ENCODE measurements around the gene PAX2. TPM values are rescaled to one million over a fixed set of nuclear protein-coding genes. Genes with fewer than 3 reads are reported as not detected.
A peak's percentile ranks its signal among the peaks of the same experiment; 100 is the strongest.

PAX2 gene
- total and polyA plus RNA-seq, 2 of the 13 experiments (the other 11 are each of a cell fraction or from before 2014, with no cell fraction given): not detected

DNA sequence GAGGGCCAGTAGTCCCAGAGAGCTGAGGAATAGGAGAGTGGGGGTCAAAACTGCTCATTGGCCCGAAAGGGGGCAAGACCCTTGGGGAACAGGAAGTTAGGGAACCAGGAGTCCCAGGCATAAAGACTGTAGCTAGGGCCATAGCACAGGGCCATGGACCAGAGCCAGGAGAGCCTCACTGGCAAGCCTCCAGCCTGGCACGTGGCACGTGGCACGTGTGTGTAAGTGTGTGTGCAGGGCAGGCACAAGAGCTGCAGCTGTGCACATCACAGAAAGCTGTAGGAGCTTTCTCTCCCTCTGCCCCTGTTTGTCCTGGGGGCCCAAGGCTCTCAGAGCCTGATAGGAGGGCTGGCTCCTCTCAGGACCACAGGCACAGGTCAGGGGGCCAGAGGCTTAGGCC is 119.6 kb downstream of the PAX2 start:
- Histone ChIP-seq H3K4me1 (ENCODE audit: insufficient read depth, low read length) (peaks cover 24% of the 10 kb centered on the region), H2AFZ (ENCODE audit: low read length) (no peak overlapping the region), H3K4me2 (ENCODE audit: low read depth, low read length) (no peak overlapping the region; the same call in 1 of the 2 replicates), H3K9ac (ENCODE audit: insufficient read depth, low read depth, low read length) (no peak overlapping the region), H4K20me1 (ENCODE audit: insufficient read depth, low read length) (no peaks in the 10 kb centered on the region), H3K27ac (ENCODE audit: extremely low read length, insufficient read depth, low read length) (no peak overlapping the region), H3K4me3 (replicated peaks in 1 of 3; ENCODE audit: insufficient read depth in 1 of 3, low read depth in 2 of 3, low read length in 3 of 3) (no peak overlapping the region), H3K9me3 (ENCODE audit: low read length) (no peaks in the 10 kb centered on the region), H3K36me3 (replicated peaks in 1 of 2; ENCODE audit: control insufficient read depth in 1 of 2, insufficient read depth in 2 of 2, low read length in 2 of 2) (no peaks in the 10 kb centered on the region), H3K27me3 (ENCODE audit: control insufficient read depth in 1 of 2, insufficient read depth in 2 of 2, low read length in 2 of 2) (peaks cover 6 to 69% of the 10 kb centered on the region in 2 experiments; a peak in 3 of 5 replicates), H3K79me2 (ENCODE audit: insufficient read depth, low read length) (no peaks in the 10 kb centered on the region)
- 18% methylated on average over 1 of the region's 4 CpGs for WGBS (ENCODE audit: low lambda C conversion rate)
- in situ Hi-C loops (cut with HindIII; ENCODE audit: extremely low pct_ligation_motif_present, low pct_unique_long_range_greater_than_20kb): no loop called here
- intact Hi-C loops (cut with micrococcal nuclease; ENCODE audit: unreplicated experiment): no loop called here
- POLR2A ChIA-PET: no interaction called here
- no TSS peak for BruUV-seq (replicated peaks)
- no peak for FAIRE-seq
- TF ChIP-seq, protein P1, sequence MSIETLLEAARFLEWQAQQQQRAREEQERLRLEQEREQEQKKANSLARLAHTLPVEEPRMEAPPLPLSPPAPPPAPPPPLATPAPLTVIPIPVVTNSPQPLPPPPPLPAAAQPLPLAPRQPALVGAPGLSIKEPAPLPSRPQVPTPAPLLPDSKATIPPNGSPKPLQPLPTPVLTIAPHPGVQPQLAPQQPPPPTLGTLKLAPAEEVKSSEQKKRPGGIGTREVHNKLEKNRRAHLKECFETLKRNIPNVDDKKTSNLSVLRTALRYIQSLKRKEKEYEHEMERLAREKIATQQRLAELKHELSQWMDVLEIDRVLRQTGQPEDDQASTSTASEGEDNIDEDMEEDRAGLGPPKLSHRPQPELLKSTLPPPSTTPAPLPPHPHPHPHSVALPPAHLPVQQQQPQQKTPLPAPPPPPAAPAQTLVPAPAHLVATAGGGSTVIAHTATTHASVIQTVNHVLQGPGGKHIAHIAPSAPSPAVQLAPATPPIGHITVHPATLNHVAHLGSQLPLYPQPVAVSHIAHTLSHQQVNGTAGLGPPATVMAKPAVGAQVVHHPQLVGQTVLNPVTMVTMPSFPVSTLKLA (IDR thresholded peaks at IDR 0.05): peak; percentile 61
- TF ChIP-seq ZNF562 (CRISPR knock-in tag; IDR thresholded peaks at IDR 0.05; ENCODE audit: borderline replicate concordance): no peak
- TF ChIP-seq BHLHE40 (IDR thresholded peaks at IDR 0.05; ENCODE audit: low read length): peak; percentile 90
- CTCF ChIA-PET (ENCODE audit: low intra/inter-chr PET ratio, low total read pairs): no interaction called here
- DNase-seq (ENCODE audit: low spot score): no peak
- ATAC-seq: peak; percentile 15; the same call in 2 of the 3 replicates

DNA sequence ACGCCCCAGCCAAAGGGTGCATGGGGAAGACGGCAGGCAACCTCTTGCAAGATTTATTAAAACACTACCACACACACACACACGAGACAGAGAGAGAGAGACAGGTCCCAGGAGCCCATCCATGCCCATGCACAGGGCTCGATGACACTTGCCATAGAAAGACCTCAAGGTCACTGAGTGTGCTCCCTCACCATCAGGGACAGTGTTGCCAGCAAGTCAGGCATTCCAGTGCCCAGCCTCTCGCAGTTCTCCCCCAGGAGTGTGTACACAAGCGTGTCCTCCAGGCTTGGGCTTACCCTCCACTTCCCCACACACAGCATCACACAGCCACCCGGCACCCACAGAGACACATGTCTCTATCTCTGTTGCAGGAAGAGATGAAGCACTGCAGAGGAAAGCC is 120.6 kb downstream of the PAX2 start:
- DNase-seq (ENCODE audit: low spot score) (no peak), ATAC-seq (peak; percentile 18; the same call in 2 of the 3 replicates), FAIRE-seq (no peak)
- Histone ChIP-seq H2AFZ (ENCODE audit: low read length) (no peak overlapping the region), H3K9me3 (ENCODE audit: low read length) (no peaks in the 10 kb centered on the region), H3K79me2 (ENCODE audit: insufficient read depth, low read length) (no peaks in the 10 kb centered on the region), H3K27ac (ENCODE audit: extremely low read length, insufficient read depth, low read length) (no peak overlapping the region), H3K27me3 (ENCODE audit: control insufficient read depth in 1 of 2, insufficient read depth in 2 of 2, low read length in 2 of 2) (peaks cover 8 to 62% of the 10 kb centered on the region in 2 experiments; a peak in 3 of 5 replicates), H3K36me3 (replicated peaks in 1 of 2; ENCODE audit: control insufficient read depth in 1 of 2, insufficient read depth in 2 of 2, low read length in 2 of 2) (no peaks in the 10 kb centered on the region), H3K4me1 (ENCODE audit: insufficient read depth, low read length) (peaks cover 24% of the 10 kb centered on the region), H3K4me3 (replicated peaks in 1 of 3; ENCODE audit: insufficient read depth in 1 of 3, low read depth in 2 of 3, low read length in 3 of 3) (no peak overlapping the region), H3K9ac (ENCODE audit: insufficient read depth, low read depth, low read length) (no peak overlapping the region), H4K20me1 (ENCODE audit: insufficient read depth, low read length) (no peaks in the 10 kb centered on the region), H3K4me2 (ENCODE audit: low read depth, low read length) (no peak overlapping the region)
- no TSS peak for BruUV-seq (replicated peaks)
- TF ChIP-seq ZNF768 (CRISPR knock-in tag; IDR thresholded peaks at IDR 0.05) (no peak), STAT5B (CRISPR knock-in tag; IDR thresholded peaks at IDR 0.05) (no peak), ZNF780A (CRISPR knock-in tag; IDR thresholded peaks at IDR 0.05) (no peak), MAX (IDR thresholded peaks at IDR 0.05) (no peak), CC2D1A (CRISPR knock-in tag; IDR thresholded peaks at IDR 0.05) (no peak), ATF1 (CRISPR knock-in tag; IDR thresholded peaks at IDR 0.05) (no peak), DNMT3B (CRISPR knock-in tag; conservative IDR thresholded peaks at IDR 0.05) (no peak)
- TF ChIP-seq, protein P2, sequence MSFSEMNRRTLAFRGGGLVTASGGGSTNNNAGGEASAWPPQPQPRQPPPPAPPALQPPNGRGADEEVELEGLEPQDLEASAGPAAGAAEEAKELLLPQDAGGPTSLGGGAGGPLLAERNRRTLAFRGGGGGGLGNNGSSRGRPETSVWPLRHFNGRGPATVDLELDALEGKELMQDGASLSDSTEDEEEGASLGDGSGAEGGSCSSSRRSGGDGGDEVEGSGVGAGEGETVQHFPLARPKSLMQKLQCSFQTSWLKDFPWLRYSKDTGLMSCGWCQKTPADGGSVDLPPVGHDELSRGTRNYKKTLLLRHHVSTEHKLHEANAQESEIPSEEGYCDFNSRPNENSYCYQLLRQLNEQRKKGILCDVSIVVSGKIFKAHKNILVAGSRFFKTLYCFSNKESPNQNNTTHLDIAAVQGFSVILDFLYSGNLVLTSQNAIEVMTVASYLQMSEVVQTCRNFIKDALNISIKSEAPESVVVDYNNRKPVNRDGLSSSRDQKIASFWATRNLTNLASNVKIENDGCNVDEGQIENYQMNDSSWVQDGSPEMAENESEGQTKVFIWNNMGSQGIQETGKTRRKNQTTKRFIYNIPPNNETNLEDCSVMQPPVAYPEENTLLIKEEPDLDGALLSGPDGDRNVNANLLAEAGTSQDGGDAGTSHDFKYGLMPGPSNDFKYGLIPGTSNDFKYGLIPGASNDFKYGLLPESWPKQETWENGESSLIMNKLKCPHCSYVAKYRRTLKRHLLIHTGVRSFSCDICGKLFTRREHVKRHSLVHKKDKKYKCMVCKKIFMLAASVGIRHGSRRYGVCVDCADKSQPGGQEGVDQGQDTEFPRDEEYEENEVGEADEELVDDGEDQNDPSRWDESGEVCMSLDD (CRISPR knock-in tag; IDR thresholded peaks at IDR 0.05; ENCODE audit: borderline replicate concordance): no peak
- TF ChIP-seq, protein P3, sequence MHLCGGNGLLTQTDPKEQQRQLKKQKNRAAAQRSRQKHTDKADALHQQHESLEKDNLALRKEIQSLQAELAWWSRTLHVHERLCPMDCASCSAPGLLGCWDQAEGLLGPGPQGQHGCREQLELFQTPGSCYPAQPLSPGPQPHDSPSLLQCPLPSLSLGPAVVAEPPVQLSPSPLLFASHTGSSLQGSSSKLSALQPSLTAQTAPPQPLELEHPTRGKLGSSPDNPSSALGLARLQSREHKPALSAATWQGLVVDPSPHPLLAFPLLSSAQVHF (CRISPR knock-in tag; IDR thresholded peaks at IDR 0.05): no peak
- intact Hi-C loops (cut with micrococcal nuclease; ENCODE audit: unreplicated experiment) (no loop called here), in situ Hi-C loops (cut with HindIII; ENCODE audit: extremely low pct_ligation_motif_present, low pct_unique_long_range_greater_than_20kb) (no loop called here)
- WGBS (ENCODE audit: low lambda C conversion rate): 44% methylated on average over 5 of the region's 7 CpGs
- CTCF ChIA-PET (ENCODE audit: low intra/inter-chr PET ratio, low total read pairs): no interaction called here
- POLR2A ChIA-PET: no interaction called here

Measured in HepG2 (cell line).